ENCODE results near the gene PDE5A. TPM values are rescaled to one million over a fixed set of nuclear protein-coding genes. Genes with fewer than 3 reads are reported as not detected.
A peak's percentile ranks its signal among the peaks of the same experiment; 100 is the strongest.

Gene PDE5A
- total RNA-seq, 4 donors from 2014 or later = 34.6 to 52.7 (median 46.4) TPM

DNA sequence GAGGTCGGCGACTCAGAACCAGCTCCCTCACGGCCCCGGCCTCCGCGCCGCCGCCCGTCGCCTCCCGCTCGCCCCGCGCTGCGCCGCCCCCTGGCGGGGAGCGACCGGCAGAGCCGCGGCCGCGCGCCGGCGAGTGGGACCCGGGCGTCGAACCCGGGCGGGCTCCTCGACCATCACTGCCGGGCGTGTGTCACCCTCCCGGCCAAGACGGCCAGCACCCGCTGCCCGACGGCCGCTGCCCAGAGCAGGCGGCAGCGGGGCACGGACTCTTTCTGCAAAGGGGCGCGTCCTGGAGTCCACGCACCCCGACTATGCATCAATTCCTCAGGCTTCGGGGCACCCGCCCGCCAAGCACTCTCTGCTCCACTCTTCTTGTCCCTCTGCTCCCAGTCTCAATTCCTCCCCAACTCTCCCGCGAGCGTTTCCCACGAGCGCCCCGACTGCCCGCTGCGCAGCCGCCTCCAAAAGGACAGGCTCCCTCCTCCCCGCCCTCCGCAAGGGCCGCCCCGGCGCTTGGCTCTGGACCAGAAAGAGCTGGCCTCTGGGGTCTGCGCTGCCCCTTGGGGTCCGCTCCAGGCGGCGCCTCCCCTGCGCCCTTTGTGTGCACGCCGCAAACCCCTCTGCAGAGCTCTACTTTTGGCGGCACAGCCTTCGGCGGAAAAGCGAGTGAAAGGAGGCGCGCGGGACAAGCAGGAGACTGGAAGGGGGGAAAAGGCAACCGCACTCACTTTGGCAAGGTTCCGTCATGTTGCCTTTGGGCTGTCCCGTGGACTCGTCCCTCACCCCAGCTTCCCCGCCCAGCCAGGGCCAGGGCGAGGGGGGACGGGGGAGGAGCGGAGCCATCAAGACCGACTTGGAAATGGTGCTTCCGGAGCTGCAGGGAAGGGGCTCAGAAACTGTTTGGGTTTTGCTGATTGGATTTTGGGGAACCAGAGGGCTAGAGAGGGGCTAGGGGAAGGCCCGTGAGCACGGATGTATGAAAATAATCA, 1.0 kb downstream of the PDE5A start:
- WGBS, 2 donors (ENCODE audit: low coverage in 1 of 2) = 0 to 2% methylated on average over 9 to 64 of the region's 90 CpGs
- peak overlapping the region; percentile 49 to 90 (median 78) for H3K4me3 ChIP-seq

DNA sequence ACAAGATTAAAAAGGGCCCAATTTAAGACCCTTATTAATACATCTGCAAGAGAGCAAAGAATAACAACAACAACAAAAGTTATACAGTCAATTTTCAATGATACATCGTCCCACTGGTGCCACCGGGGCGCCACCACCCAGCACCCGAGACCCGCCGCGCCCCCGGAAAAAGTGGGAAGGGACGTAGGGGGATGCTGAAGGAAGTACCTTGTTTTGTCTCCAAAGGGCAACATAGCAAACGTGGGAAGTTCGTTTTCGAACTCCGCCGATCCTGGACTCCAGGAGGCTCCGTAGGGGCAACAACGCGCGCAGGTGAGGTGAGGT, 1.7 kb downstream of the PDE5A start:
- H3K36me3 ChIP-seq = no peaks in the 10 kb centered on the region
- 1 to 5% methylated on average over 9 to 18 of the region's 18 CpGs for WGBS, 2 donors (ENCODE audit: low coverage in 1 of 2)
- H3K27ac ChIP-seq = peak overlapping the region; percentile 93 to 96 (median 94)
- peaks cover 11 to 43% (median 26%) of the 10 kb centered on the region in 4 donors for H3K4me1 ChIP-seq
- intact Hi-C loops (cut with DNase I; ENCODE audit: low total_unique reads) (loop anchor here (2.0 kb wide), 2 partner anchors 68 to 424 kb away; no protein-coding TSS in a partner anchor), in situ Hi-C loops (cut with MboI; ENCODE audit: low pct_ligation_motif_present in 1 of 4, low pct_unique_long_range_greater_than_20kb in 1 of 4, low sequenced_read_pairs in 3 of 4) (loop anchor here in 2 of 4 donors (10.0 to 25.0 kb wide), 2 partner anchors 62 to 315 kb away; partner anchors contain the start of gene FABP2 (in 1 of the 2))
- DNase-seq = no peak
- no peak for TF ChIP-seq POLR2A (IDR thresholded peaks at IDR 0.05)
- TF ChIP-seq, protein P1, sequence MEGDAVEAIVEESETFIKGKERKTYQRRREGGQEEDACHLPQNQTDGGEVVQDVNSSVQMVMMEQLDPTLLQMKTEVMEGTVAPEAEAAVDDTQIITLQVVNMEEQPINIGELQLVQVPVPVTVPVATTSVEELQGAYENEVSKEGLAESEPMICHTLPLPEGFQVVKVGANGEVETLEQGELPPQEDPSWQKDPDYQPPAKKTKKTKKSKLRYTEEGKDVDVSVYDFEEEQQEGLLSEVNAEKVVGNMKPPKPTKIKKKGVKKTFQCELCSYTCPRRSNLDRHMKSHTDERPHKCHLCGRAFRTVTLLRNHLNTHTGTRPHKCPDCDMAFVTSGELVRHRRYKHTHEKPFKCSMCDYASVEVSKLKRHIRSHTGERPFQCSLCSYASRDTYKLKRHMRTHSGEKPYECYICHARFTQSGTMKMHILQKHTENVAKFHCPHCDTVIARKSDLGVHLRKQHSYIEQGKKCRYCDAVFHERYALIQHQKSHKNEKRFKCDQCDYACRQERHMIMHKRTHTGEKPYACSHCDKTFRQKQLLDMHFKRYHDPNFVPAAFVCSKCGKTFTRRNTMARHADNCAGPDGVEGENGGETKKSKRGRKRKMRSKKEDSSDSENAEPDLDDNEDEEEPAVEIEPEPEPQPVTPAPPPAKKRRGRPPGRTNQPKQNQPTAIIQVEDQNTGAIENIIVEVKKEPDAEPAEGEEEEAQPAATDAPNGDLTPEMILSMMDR (IDR thresholded peaks at IDR 0.05) = peak in 1 of 5 experiments; percentile 7
- no peaks in the 10 kb centered on the region for H3K9me3 ChIP-seq
- H3K4me3 ChIP-seq = peak overlapping the region; percentile 40 to 90 (median 78)
- no peaks in the 10 kb centered on the region for H3K27me3 ChIP-seq

More for the DNA sequence above, 1.0 kb downstream of the PDE5A start:
- intact Hi-C loops (cut with DNase I; ENCODE audit: low total_unique reads) (loop anchor here (2.0 kb wide), 2 partner anchors 69 to 423 kb away; no protein-coding TSS in a partner anchor), in situ Hi-C loops (cut with MboI; ENCODE audit: low pct_ligation_motif_present in 1 of 4, low pct_unique_long_range_greater_than_20kb in 1 of 4, low sequenced_read_pairs in 3 of 4) (loop anchor here in 2 of 4 donors (10.0 to 25.0 kb wide), 2 partner anchors 63 to 315 kb away; partner anchors contain the start of gene FABP2 (in 1 of the 2))
- H3K27ac ChIP-seq = peak overlapping the region; percentile 93 to 96 (median 94)
- TF ChIP-seq EP300 (IDR thresholded peaks at IDR 0.05; ENCODE audit: low read depth) = no peak
- TF ChIP-seq POLR2AphosphoS5 (IDR thresholded peaks at IDR 0.05) = peak in 2 of 3 donors; percentile 37 to 48
- TF ChIP-seq POLR2A (IDR thresholded peaks at IDR 0.05) = no peak
- TF ChIP-seq, protein P1 (IDR thresholded peaks at IDR 0.05) = peak; percentile 16 to 60 (median 47)
- no peaks in the 10 kb centered on the region for H3K36me3 ChIP-seq
- H3K9me3 ChIP-seq = no peaks in the 10 kb centered on the region
- H3K27me3 ChIP-seq = no peaks in the 10 kb centered on the region
- H3K4me1 ChIP-seq = peaks cover 11 to 43% (median 26%) of the 10 kb centered on the region in 4 donors
- peak; percentile 72 for DNase-seq

DNA sequence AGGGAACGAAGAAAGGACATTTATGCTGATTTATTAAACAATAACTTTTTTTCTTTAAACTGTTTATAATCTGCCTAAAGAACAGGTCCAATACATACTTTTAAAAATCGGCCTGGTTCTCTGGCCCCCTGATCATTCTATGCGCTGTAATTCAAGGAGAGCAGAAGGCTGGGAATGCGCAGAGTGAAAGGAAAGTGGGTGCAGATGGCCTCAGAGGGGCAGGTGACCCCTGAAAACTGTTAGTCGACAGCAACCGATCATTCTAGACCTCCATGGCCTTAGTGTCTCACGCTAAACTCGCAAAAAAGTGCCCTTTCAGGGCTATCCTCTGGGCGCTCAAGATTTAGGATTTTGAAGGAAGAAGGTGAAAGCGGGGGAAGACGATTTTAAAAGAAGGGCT, 2.2 kb downstream of the PDE5A start:
- in situ Hi-C loops (cut with MboI; ENCODE audit: low pct_ligation_motif_present in 1 of 4, low pct_unique_long_range_greater_than_20kb in 1 of 4, low sequenced_read_pairs in 3 of 4) = loop anchor here in 2 of 4 donors (10.0 to 25.0 kb wide), 2 partner anchors 62 to 314 kb away; partner anchors contain the start of gene FABP2 (in 1 of the 2)
- H3K4me1 ChIP-seq = peaks cover 11 to 43% (median 26%) of the 10 kb centered on the region in 4 donors

More for the DNA sequence above, 2.2 kb downstream of the PDE5A start:
- H3K4me3 ChIP-seq = peak overlapping the region; percentile 7 to 90 (median 78)
- peak overlapping the region; percentile 93 to 96 (median 94) for H3K27ac ChIP-seq
- intact Hi-C loops (cut with DNase I; ENCODE audit: low total_unique reads) = loop anchor here (2.0 kb wide), 2 partner anchors 68 to 424 kb away; no protein-coding TSS in a partner anchor
- 12 to 32% methylated on average over 10 to 11 of the region's 11 CpGs for WGBS, 2 donors (ENCODE audit: low coverage in 1 of 2)
- H3K9me3 ChIP-seq = no peaks in the 10 kb centered on the region
- no peaks in the 10 kb centered on the region for H3K27me3 ChIP-seq
- TF ChIP-seq POLR2AphosphoS5 (IDR thresholded peaks at IDR 0.05) = no peak
- no peak for TF ChIP-seq POLR2A (IDR thresholded peaks at IDR 0.05)
- TF ChIP-seq, protein P1 (IDR thresholded peaks at IDR 0.05) = no peak
- TF ChIP-seq EP300 (IDR thresholded peaks at IDR 0.05; ENCODE audit: low read depth) = no peak
- H3K36me3 ChIP-seq = no peaks in the 10 kb centered on the region
- DNase-seq = no peak

Data from transverse colon (tissue), 4 donors.